ENCODE results near the gene LSMEM2.
"Not testable (repeated sequence)": the region's sequence is repeated elsewhere in the genome, so short reads cannot be mapped to it uniquely, and the experiment has no call there.

- TF ChIP-seq CTCF, POLR2A (IDR thresholded peaks at IDR 0.05): not testable (repeated sequence)
Observed at GRCh38 chr3:50312041-50312440, 33.2 kb downstream of the LSMEM2 start.

Measured in vagina (tissue), 2 donors.